Lung (tissue), 12 donors: ENCODE results near the gene PMPCA. TPM values are rescaled to one million over a fixed set of nuclear protein-coding genes. Genes with fewer than 3 reads are reported as not detected.

Source experiments
- ATAC-seq: fragments of 200-7000 bp; cut with Tn5 transposase; one replicate; pipeline ENCODE4 v1.9.1; 2020; ENCODE audit warnings: moderate number of reproducible peaks; ENCODE audit not compliant: insufficient read depth, low FRiP score
- DNase-seq, 3 donors: peaks; one replicate each; pipeline ENCODE4 v3.0.0-alpha.2; 2013 to 2017
- H3K27ac ChIP-seq, 2 donors: one replicate each; pipeline ENCODE4 v1.5.1; 2013; ENCODE audit warnings: mild to moderate bottlenecking in 2 of 2, moderate library complexity in 2 of 2, control low read depth in 1 of 2, inconsistent platforms in 1 of 2, low read depth in 1 of 2, low read length in 1 of 2
- H3K27me3 ChIP-seq, 3 donors: one replicate each; pipeline ENCODE4 v1.5.1; 2013; ENCODE audit warnings: low read length in 2 of 3; ENCODE audit not compliant: control insufficient read depth in 3 of 3, insufficient read depth in 3 of 3
- H3K36me3 ChIP-seq, 4 donors: one replicate each; pipeline ENCODE4 v1.5.1; 2013; ENCODE audit warnings: low read length in 4 of 4, mild to moderate bottlenecking in 1 of 4, moderate library complexity in 1 of 4; ENCODE audit not compliant: control insufficient read depth in 4 of 4, insufficient read depth in 4 of 4
- H3K4me1 ChIP-seq, 5 donors: one replicate each; pipeline ENCODE4 v1.5.1; 2013; ENCODE audit warnings: low read length in 5 of 5, mild to moderate bottlenecking in 2 of 5, moderate library complexity in 1 of 5; ENCODE audit not compliant: control insufficient read depth in 5 of 5, insufficient read depth in 5 of 5
- H3K4me3 ChIP-seq: one replicate; pipeline ENCODE4 v1.5.1; 2013; ENCODE audit warnings: mild to moderate bottlenecking, control low read depth, moderate library complexity
- H3K9ac ChIP-seq, 2 donors: one replicate each; pipeline ENCODE4 v1.5.1; 2013; ENCODE audit warnings: low read length in 2 of 2, control low read depth in 1 of 2; ENCODE audit not compliant: insufficient read depth in 1 of 2
- H3K9me3 ChIP-seq, 4 donors: one replicate each; pipeline ENCODE4 v1.5.1; 2013; ENCODE audit warnings: low read length in 3 of 4, mild to moderate bottlenecking in 1 of 4, moderate library complexity in 1 of 4; ENCODE audit not compliant: control insufficient read depth in 4 of 4, insufficient read depth in 3 of 4
- CTCF ChIP-seq: IDR thresholded peaks from 2 replicates; pipeline ENCODE4 v1.5.1; 2012; ENCODE audit warnings: mild to moderate bottlenecking; ENCODE audit errors: control extremely low read depth, extremely low read depth
- WGBS, 2 donors: extraction: QIAGEN DNeasy Blood & Tissue Kit; methylation state at CpG; one replicate each; pipeline ENCODE4 v1.1.7; 2013; 5-methylcytosine and 5-hydroxymethylcytosine counted together
- polyA plus RNA-seq, 2 donors: library from polyadenylated mRNA; stranded (reverse); fragments of 200-250 nt; gene quantifications; one replicate each; pipeline ENCODE4 v1.2.1, GENCODE V29; 2013
- total RNA-seq, 2 donors: library from RNA; depleted of rRNA in 1 of 2; stranded (reverse); fragments of >200 nt in 1 of 2; gene quantifications; one replicate each; pipeline ENCODE4 v1.2.1, GENCODE V29; 2014 to 2021
- donor health status: control.
- donor health status: control.
- donor health status: Bipolar disorder and iron deficiency.
- donor health status: healthy.
- donor health status: DM: yes; HTN: yes; CAD: no.

Gene PMPCA
- total and polyA plus RNA-seq, 4 donors, result 26.5 to 46.7 (median 40.5) TPM

GRCh38 chr9:136361754-136362449, 48.6 kb upstream of the PMPCA start:
- Histone ChIP-seq H3K4me3 (no peak overlapping the region), H3K9me3 (no peaks in the 10 kb centered on the region), H3K9ac (no peak overlapping the region), H3K36me3 (peaks cover 0 to 19% (median 2%) of the 10 kb centered on the region in 4 donors), H3K4me1 (peaks cover 0 to 22% (median 11%) of the 10 kb centered on the region in 5 donors), H3K27me3 (no peaks in the 10 kb centered on the region), H3K27ac (peak overlapping the region in 1 of 2 donors; percentile 75)
- ATAC-seq (no peak), DNase-seq (no peak)
- TF ChIP-seq CTCF, result no peak
- WGBS, 2 donors, result 84 to 91% methylated on average over 26 of the region's 26 CpGs

- H3K27me3 ChIP-seq, result no peaks in the 10 kb centered on the region
- TF ChIP-seq CTCF, result no peak
These were observed 48.0 kb upstream of the PMPCA start for GRCh38 chr9:136362450-136362784.

GRCh38 chr9:136363106-136363948, 47.1 kb upstream of the PMPCA start, which contains the start of gene DNLZ:
TSS of gene DNLZ (minus strand) at chr9:136363744. CDS start at chr9:136363714, 30 bp downstream.
- Histone ChIP-seq H3K36me3 (peaks cover 0 to 5% (median 2%) of the 10 kb centered on the region in 4 donors), H3K9ac (no peak within 1 kb of the TSS), H3K27me3 (no peaks in the 10 kb centered on the region), H3K4me1 (peaks cover 0 to 22% (median 11%) of the 10 kb centered on the region in 5 donors), H3K27ac (peak within 1 kb of the TSS; percentile 96 to 98), H3K9me3 (no peaks in the 10 kb centered on the region), H3K4me3 (peak within 1 kb of the TSS; percentile 77)
- DNase-seq, result peak; percentile 93 to 96 (median 95)
- TF ChIP-seq CTCF, result peak; percentile 89
- ATAC-seq, result peak; percentile 89
- WGBS, 2 donors, result 1% methylated on average over 68 to 97 of the region's 97 CpGs

More at GRCh38 chr9:136362450-136362784, 48.0 kb upstream of the PMPCA start:
- Histone ChIP-seq H3K9me3 (no peaks in the 10 kb centered on the region), H3K4me3 (no peak overlapping the region), H3K4me1 (peaks cover 0 to 22% (median 11%) of the 10 kb centered on the region in 5 donors), H3K27ac (peak overlapping the region; percentile 62 to 72), H3K36me3 (peaks cover 0 to 14% (median 2%) of the 10 kb centered on the region in 4 donors), H3K9ac (no peak overlapping the region)
- ATAC-seq, result no peak
- DNase-seq, result peak in 1 of 3 donors; percentile 13
- 83 to 90% methylated on average over 6 of the region's 6 CpGs for WGBS, 2 donors
